GM21381 (cell line): ENCODE measurements around the gene NFKB1.
"Not testable (repeated sequence)": the region's sequence is repeated elsewhere in the genome, so short reads cannot be mapped to it uniquely, and the experiment has no call there.

Source experiments
- ATAC-seq: cut with Tn5 transposase; IDR thresholded peaks from one replicate; pipeline ENCODE4 v1.9.1; 2021; ENCODE audit warnings: mild to moderate bottlenecking, moderate library complexity; ENCODE audit not compliant: unreplicated experiment

NFKB1 gene

GRCh38 chr4:102596532-102596931 is 95.4 kb downstream of the NFKB1 start:
- no peak for ATAC-seq

- peak; percentile 87 for ATAC-seq
Measured at GRCh38 chr4:102598086-102598761, 97.1 kb downstream of the NFKB1 start.

- ATAC-seq: peak; percentile 45
Measured at GRCh38 chr4:102598762-102599374, 97.7 kb downstream of the NFKB1 start.

GRCh38 chr4:102599455-102599854 is 98.3 kb downstream of the NFKB1 start:
- no peak for ATAC-seq

GRCh38 chr4:102599886-102600285 is 98.7 kb downstream of the NFKB1 start:
- no peak for ATAC-seq

- ATAC-seq: no peak
Measured at GRCh38 chr4:102600689-102601088, 99.5 kb downstream of the NFKB1 start.

GRCh38 chr4:102601586-102602227 is 100.5 kb downstream of the NFKB1 start:
- no peak for ATAC-seq

GRCh38 chr4:102604222-102604940 is 103.2 kb downstream of the NFKB1 start:
- ATAC-seq: no peak

- ATAC-seq: no peak
Measured at GRCh38 chr4:102606261-102606660, 105.1 kb downstream of the NFKB1 start.

GRCh38 chr4:102606846-102607450 is 105.8 kb downstream of the NFKB1 start:
- ATAC-seq: no peak

GRCh38 chr4:102608190-102608589 is 107.0 kb downstream of the NFKB1 start:
- no peak for ATAC-seq

- ATAC-seq: no peak
Measured at GRCh38 chr4:102610007-102610406, 108.8 kb downstream of the NFKB1 start.

GRCh38 chr4:102610476-102610875 is 109.3 kb downstream of the NFKB1 start:
- no peak for ATAC-seq

GRCh38 chr4:102612210-102612609 is 111.1 kb downstream of the NFKB1 start:
- no peak for ATAC-seq

GRCh38 chr4:102612824-102613366 is 111.7 kb downstream of the NFKB1 start:
- no peak for ATAC-seq

- no peak for ATAC-seq
Measured at GRCh38 chr4:102614801-102615200, 113.6 kb downstream of the NFKB1 start.

GRCh38 chr4:102616636-102617035 is 115.5 kb downstream of the NFKB1 start:
- no peak for ATAC-seq

- ATAC-seq: not testable (repeated sequence)
Measured at GRCh38 chr4:102619021-102619420, 117.9 kb downstream of the NFKB1 start.

- not testable (repeated sequence) for ATAC-seq
Measured at GRCh38 chr4:102619776-102620631, 118.8 kb downstream of the NFKB1 start.
